GM23338 (cell line): ENCODE measurements around the gene SH2D6.

Experiments
- CREB1 ChIP-seq: fragments of 250-450 bp; sonication (Bioruptor Pico); IDR thresholded peaks from 2 replicates; pipeline ENCODE4 v1.5.0; 2020; ENCODE audit warnings: low read depth, mild to moderate bottlenecking, moderate library complexity
- CTCF ChIP-seq, 2 experiments: fragments of 200-600 bp in 1 of 2; sonication (generic) in 1 of 2; conservative IDR thresholded peaks; 2 replicates each; pipeline versions ENCODE4 v1.5.1 to v1.6.1; 2016 to 2017; ENCODE audit warnings: antibody characterized with exemption in 2 of 2, low read depth in 2 of 2, mild to moderate bottlenecking in 2 of 2, moderate library complexity in 1 of 2

GRCh38 chr2:85459771-85460170, 41.3 kb downstream of the SH2D6 start:
- TF ChIP-seq CTCF (conservative IDR thresholded peaks at IDR 0.05; ENCODE audit: low read depth in 2 of 2): no peak
- no peak for TF ChIP-seq CREB1
